Testis (tissue), 2 donors: ENCODE results near the gene ATL3.
"Not testable (repeated sequence)": the region's sequence is repeated elsewhere in the genome, so short reads cannot be mapped to it uniquely, and the experiment has no call there.

Experiments
- POLR2A ChIP-seq: fragments of 450-650 bp; IDR thresholded peaks from one replicate; pipeline ENCODE4 v1.6.1; 2017; ENCODE audit warnings: antibody characterized with exemption, mild to moderate bottlenecking, moderate library complexity
- TF ChIP-seq, protein P1 (sequence below), 3 experiments: fragments of 450-650 bp in 2 of 3; fragments of 200-600 bp in 1 of 3; sonication (generic) in 1 of 3; IDR thresholded peaks; one replicate each; pipeline ENCODE4 v1.5.1; 2016 to 2019; ENCODE audit warnings: antibody characterized with exemption in 3 of 3, mild to moderate bottlenecking in 2 of 3, moderate library complexity in 1 of 3

DNA sequence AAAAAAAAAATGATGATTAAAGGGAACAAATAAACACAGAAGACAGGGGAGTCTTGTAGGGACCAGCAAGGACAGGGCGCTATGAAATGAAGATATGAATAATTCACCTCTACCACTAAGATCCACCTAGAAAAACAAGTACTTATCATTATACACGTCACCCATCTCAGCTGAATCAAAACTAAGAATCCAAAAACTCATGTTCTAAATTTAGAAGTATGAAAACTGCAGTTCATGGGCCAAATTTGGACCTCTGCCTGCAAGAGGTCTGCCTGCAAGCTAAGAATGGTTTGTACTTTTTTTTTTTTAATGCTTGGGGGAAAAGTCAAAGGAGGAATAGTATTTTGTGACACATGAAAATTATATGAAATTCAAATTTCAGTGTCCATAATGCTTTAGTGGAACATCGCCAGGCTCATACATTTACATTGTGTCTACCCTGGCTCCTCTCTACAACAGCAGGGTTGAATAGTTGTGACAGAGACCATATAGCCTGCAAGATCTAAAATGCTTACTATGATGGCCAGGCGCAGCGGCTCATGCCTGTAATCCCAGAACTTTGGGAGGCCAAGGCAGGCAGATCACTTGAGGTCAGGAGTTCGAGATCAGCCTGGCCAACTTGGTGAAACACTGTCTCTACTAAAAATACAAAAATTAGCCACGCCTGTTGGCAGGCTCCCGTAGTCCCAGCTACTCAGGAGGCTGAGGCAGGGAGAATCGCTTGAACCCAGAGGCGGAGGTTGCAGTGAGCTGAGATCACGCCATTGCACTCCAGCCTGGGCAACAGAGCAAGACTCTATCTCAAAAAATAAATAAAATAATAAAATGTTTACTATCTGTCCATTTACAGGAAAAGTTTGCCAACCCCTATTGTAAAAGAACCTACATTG, 68.6 kb downstream of the ATL3 start:
- TF ChIP-seq, protein P1, sequence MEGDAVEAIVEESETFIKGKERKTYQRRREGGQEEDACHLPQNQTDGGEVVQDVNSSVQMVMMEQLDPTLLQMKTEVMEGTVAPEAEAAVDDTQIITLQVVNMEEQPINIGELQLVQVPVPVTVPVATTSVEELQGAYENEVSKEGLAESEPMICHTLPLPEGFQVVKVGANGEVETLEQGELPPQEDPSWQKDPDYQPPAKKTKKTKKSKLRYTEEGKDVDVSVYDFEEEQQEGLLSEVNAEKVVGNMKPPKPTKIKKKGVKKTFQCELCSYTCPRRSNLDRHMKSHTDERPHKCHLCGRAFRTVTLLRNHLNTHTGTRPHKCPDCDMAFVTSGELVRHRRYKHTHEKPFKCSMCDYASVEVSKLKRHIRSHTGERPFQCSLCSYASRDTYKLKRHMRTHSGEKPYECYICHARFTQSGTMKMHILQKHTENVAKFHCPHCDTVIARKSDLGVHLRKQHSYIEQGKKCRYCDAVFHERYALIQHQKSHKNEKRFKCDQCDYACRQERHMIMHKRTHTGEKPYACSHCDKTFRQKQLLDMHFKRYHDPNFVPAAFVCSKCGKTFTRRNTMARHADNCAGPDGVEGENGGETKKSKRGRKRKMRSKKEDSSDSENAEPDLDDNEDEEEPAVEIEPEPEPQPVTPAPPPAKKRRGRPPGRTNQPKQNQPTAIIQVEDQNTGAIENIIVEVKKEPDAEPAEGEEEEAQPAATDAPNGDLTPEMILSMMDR (IDR thresholded peaks at IDR 0.05), result not testable (repeated sequence)
- not testable (repeated sequence) for TF ChIP-seq POLR2A
